Transverse colon (tissue), 4 donors: ENCODE results near the gene CYP8B1. TPM values are rescaled to one million over a fixed set of nuclear protein-coding genes. Genes with fewer than 3 reads are reported as not detected.

Source experiments
- DNase-seq: peaks from one replicate; pipeline ENCODE4 v3.0.0-alpha.2; 2019
- H3K27ac ChIP-seq, 4 donors: fragments of 200-600 bp; sonication (generic); 2 replicates each; pipeline ENCODE4 v1.5.1; 2016 to 2018; ENCODE audit warnings: inconsistent platforms in 4 of 4
- H3K27me3 ChIP-seq: fragments of 200-600 bp; sonication (generic); 2 replicates; pipeline ENCODE4 v1.5.1; 2017; ENCODE audit warnings: inconsistent platforms
- H3K36me3 ChIP-seq, 4 donors: fragments of 200-600 bp; sonication (generic); 2 replicates each; pipeline ENCODE4 v1.5.1; 2017 to 2019; ENCODE audit warnings: inconsistent platforms in 4 of 4
- H3K4me1 ChIP-seq, 4 donors: fragments of 200-600 bp; sonication (generic); 2 replicates each; pipeline ENCODE4 v1.5.1; 2017 to 2020; ENCODE audit warnings: inconsistent platforms in 4 of 4
- H3K4me3 ChIP-seq, 4 donors: fragments of 200-600 bp; sonication (generic); 1 replicate in 1 of 4; 2 replicates in 3 of 4; pipeline versions ENCODE4 v1.5.1 to v1.6.1; 2017 to 2019; ENCODE audit warnings: inconsistent platforms in 4 of 4
- H3K9me3 ChIP-seq, 2 donors: fragments of 200-600 bp; sonication (generic); 2 replicates each; pipeline ENCODE4 v1.5.1; 2017 to 2019; ENCODE audit warnings: inconsistent platforms in 2 of 2
- CTCF ChIP-seq, 5 experiments: fragments of 200-600 bp in 3 of 5; fragments of 450-650 bp in 2 of 5; sonication (generic) in 3 of 5; IDR thresholded peaks; 1 replicate in 2 of 5; 2 replicates in 3 of 5; pipeline ENCODE4 v1.5.1; 2016 to 2017; ENCODE audit warnings: antibody characterized with exemption in 5 of 5, inconsistent platforms in 3 of 5, mild to moderate bottlenecking in 2 of 5, moderate library complexity in 1 of 5
- EP300 ChIP-seq: sonication (generic); formaldehyde crosslinking; IDR thresholded peaks from one replicate; pipeline ENCODE4 v1.6.1; 2017; ENCODE audit warnings: antibody characterized with exemption, low read depth
- POLR2A ChIP-seq: fragments of 450-650 bp; IDR thresholded peaks from one replicate; pipeline ENCODE4 v1.6.1; 2016; ENCODE audit warnings: antibody characterized with exemption, mild to moderate bottlenecking, moderate library complexity
- POLR2AphosphoS5 ChIP-seq, 3 donors: sonication (generic); formaldehyde crosslinking; IDR thresholded peaks; one replicate each; pipeline ENCODE4 v1.6.1; 2016; ENCODE audit warnings: antibody characterized with exemption in 3 of 3
- WGBS, 2 donors: methylation state at CpG; one replicate each; pipeline ENCODE4 v1.1.5; 2018; ENCODE audit warnings: low coverage in 1 of 2; 5-methylcytosine and 5-hydroxymethylcytosine counted together
- in situ Hi-C, 4 donors: fragments of 200-750 bp; cut with MboI; loops; one replicate each; pipeline versions ENCODE4 v1.15.0 to v1.15.1; 2017; ENCODE audit warnings: low sequenced_read_pairs in 3 of 4, low pct_ligation_motif_present in 1 of 4, low pct_unique_long_range_greater_than_20kb in 1 of 4
- intact Hi-C: fragments of 100-400 bp; cut with DNase I; formaldehyde crosslinking; loops from one replicate; pipeline ENCODE4 v1.15.1; 2023; ENCODE audit warnings: low total_unique reads
- total RNA-seq, 4 donors: library from RNA; depleted of rRNA; stranded (reverse); fragments of >200 nt; gene quantifications; one replicate each; pipeline ENCODE4 v1.1.0, GENCODE V29; 2016

Gene CYP8B1
- total RNA-seq, 4 donors from 2014 or later, result not detected

- no peaks in the 10 kb centered on the region for H3K9me3 ChIP-seq
- WGBS, 2 donors, result 92 to 100% methylated on average over 8 to 15 of the region's 15 CpGs
- no peaks in the 10 kb centered on the region for H3K36me3 ChIP-seq
These were observed 11.2 kb downstream of the CYP8B1 start for GRCh38 chr3:42864321-42864950.

GRCh38 chr3:42856544-42856943, 19.1 kb downstream of the CYP8B1 start:
- WGBS, 2 donors, result 72 to 100% methylated on average over 1 to 3 of the region's 3 CpGs
- in situ Hi-C loops, result no loop called here

More at GRCh38 chr3:42864321-42864950, 11.2 kb downstream of the CYP8B1 start:
- Histone ChIP-seq H3K4me3 (no peak overlapping the region), H3K27me3 (no peaks in the 10 kb centered on the region), H3K27ac (no peak overlapping the region), H3K4me1 (no peaks in the 10 kb centered on the region)
- no peak for DNase-seq
- in situ Hi-C loops (no loop called here), intact Hi-C loops (no loop called here)
- TF ChIP-seq EP300 (no peak), POLR2A (no peak), POLR2AphosphoS5 (IDR thresholded peaks at IDR 0.05) (no peak), CTCF (IDR thresholded peaks at IDR 0.05) (no peak)

GRCh38 chr3:42855547-42856380, 19.9 kb downstream of the CYP8B1 start:
- TF ChIP-seq POLR2AphosphoS5 (IDR thresholded peaks at IDR 0.05), result no peak
- TF ChIP-seq POLR2A, result no peak
- no peak for TF ChIP-seq CTCF (IDR thresholded peaks at IDR 0.05)
- TF ChIP-seq EP300, result no peak
- 24 to 58% methylated on average over 3 to 4 of the region's 4 CpGs for WGBS, 2 donors

More at GRCh38 chr3:42856544-42856943, 19.1 kb downstream of the CYP8B1 start:
- Histone ChIP-seq H3K9me3 (no peaks in the 10 kb centered on the region), H3K27me3 (no peaks in the 10 kb centered on the region), H3K36me3 (no peaks in the 10 kb centered on the region), H3K4me1 (no peaks in the 10 kb centered on the region), H3K27ac (no peak overlapping the region), H3K4me3 (no peak overlapping the region)
- no peak for DNase-seq
- intact Hi-C loops, result no loop called here
- TF ChIP-seq CTCF (IDR thresholded peaks at IDR 0.05) (no peak), POLR2AphosphoS5 (IDR thresholded peaks at IDR 0.05) (no peak), POLR2A (no peak)

GRCh38 chr3:42855219-42855546, 20.5 kb downstream of the CYP8B1 start:
- no peaks in the 10 kb centered on the region for H3K27me3 ChIP-seq
- in situ Hi-C loops, result no loop called here
- no peaks in the 10 kb centered on the region for H3K36me3 ChIP-seq
- no peak for DNase-seq
- intact Hi-C loops, result no loop called here
- no peaks in the 10 kb centered on the region for H3K9me3 ChIP-seq
- no peak overlapping the region for H3K4me3 ChIP-seq
- no peak for TF ChIP-seq CTCF (IDR thresholded peaks at IDR 0.05)
- no peak for TF ChIP-seq POLR2A
- no peak for TF ChIP-seq EP300
- no peak for TF ChIP-seq POLR2AphosphoS5 (IDR thresholded peaks at IDR 0.05)
- H3K4me1 ChIP-seq, result no peaks in the 10 kb centered on the region
- no peak overlapping the region for H3K27ac ChIP-seq

More at GRCh38 chr3:42855547-42856380, 19.9 kb downstream of the CYP8B1 start:
- Histone ChIP-seq H3K27me3 (no peaks in the 10 kb centered on the region), H3K4me3 (no peak overlapping the region), H3K27ac (no peak overlapping the region), H3K9me3 (no peaks in the 10 kb centered on the region), H3K4me1 (no peaks in the 10 kb centered on the region), H3K36me3 (no peaks in the 10 kb centered on the region)
- no peak for DNase-seq
- intact Hi-C loops (no loop called here), in situ Hi-C loops (no loop called here)
